Effector memory CD4-positive, alpha-beta T cell (primary cell): ENCODE measurements around the gene ZNF292.
"Not testable (repeated sequence)": the region's sequence is repeated elsewhere in the genome, so short reads cannot be mapped to it uniquely, and the experiment has no call there.

Experiments used
- DNase-seq, 3 donors: peaks; one replicate each; pipeline ENCODE4 v3.0.0-alpha.2; 2020
- H3K27ac ChIP-seq: 2 replicates; pipeline ENCODE4 v1.7.0; 2013; ENCODE audit warnings: mild to moderate bottlenecking, low read length, moderate library complexity; ENCODE audit not compliant: insufficient read depth, poor library complexity, severe bottlenecking
- H3K27me3 ChIP-seq: replicated peaks from 2 replicates; pipeline ENCODE4 v1.7.0; 2013; ENCODE audit warnings: mild to moderate bottlenecking, low read length; ENCODE audit not compliant: insufficient read depth, control insufficient read depth, poor library complexity, severe bottlenecking
- H3K36me3 ChIP-seq: 2 replicates; pipeline ENCODE4 v1.7.0; 2013; ENCODE audit warnings: mild to moderate bottlenecking, low read length, moderate library complexity; ENCODE audit not compliant: control insufficient read depth, insufficient read depth
- H3K4me1 ChIP-seq: 2 replicates; pipeline ENCODE4 v1.7.0; 2013; ENCODE audit warnings: low read length, mild to moderate bottlenecking; ENCODE audit not compliant: control insufficient read depth, insufficient read depth, poor library complexity, severe bottlenecking
- H3K4me3 ChIP-seq: 2 replicates; pipeline ENCODE4 v1.7.0; 2013; ENCODE audit warnings: low read length, low read depth, mild to moderate bottlenecking; ENCODE audit not compliant: insufficient read depth, poor library complexity, severe bottlenecking
- H3K9me3 ChIP-seq: 2 replicates; pipeline ENCODE4 v1.7.0; 2013; ENCODE audit warnings: mild to moderate bottlenecking, low read length, moderate library complexity; ENCODE audit not compliant: control insufficient read depth

The ZNF292 gene

GRCh38 chr6:87136963-87137362, 18.4 kb upstream of the ZNF292 start:
- DNase-seq, result no peak
- H3K27me3 ChIP-seq, result no peaks in the 10 kb centered on the region
- H3K4me1 ChIP-seq, result no peaks in the 10 kb centered on the region
- H3K4me3 ChIP-seq, result no peak overlapping the region
- no peaks in the 10 kb centered on the region for H3K36me3 ChIP-seq
- H3K27ac ChIP-seq, result no peak overlapping the region
- H3K9me3 ChIP-seq, result no peaks in the 10 kb centered on the region

DNA sequence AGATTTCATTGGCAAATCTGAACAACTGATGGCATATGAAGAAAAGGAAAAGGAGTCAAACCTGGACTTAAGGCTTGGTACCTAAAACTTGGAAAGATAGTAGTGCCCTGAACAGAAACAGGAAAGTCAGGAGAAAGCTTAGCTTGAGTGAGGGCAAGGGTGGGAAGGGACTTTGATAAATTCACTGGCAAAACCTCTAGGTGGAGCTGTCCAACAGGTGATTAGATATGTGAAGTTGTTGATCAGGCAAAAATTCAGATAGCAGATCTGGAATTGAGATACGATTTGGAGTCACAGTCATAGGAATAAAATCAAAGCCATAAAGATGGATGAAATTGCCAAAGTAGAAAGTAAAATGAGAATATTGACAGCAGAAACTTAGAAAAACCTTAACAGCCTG, 16.1 kb upstream of the ZNF292 start:
- Histone ChIP-seq H3K27me3 (no peaks in the 10 kb centered on the region), H3K4me1 (no peaks in the 10 kb centered on the region), H3K4me3 (no peak overlapping the region), H3K36me3 (no peaks in the 10 kb centered on the region), H3K9me3 (no peaks in the 10 kb centered on the region), H3K27ac (no peak overlapping the region)
- peak in 1 of 3 donors; percentile 30 for DNase-seq

- DNase-seq, H3K36me3 ChIP-seq, H3K27me3 ChIP-seq, H3K4me3 ChIP-seq, H3K27ac ChIP-seq, H3K4me1 ChIP-seq, H3K9me3 ChIP-seq: not testable (repeated sequence)
These were observed 15.4 kb upstream of the ZNF292 start for GRCh38 chr6:87139927-87140326.

GRCh38 chr6:87146363-87146762, 9.0 kb upstream of the ZNF292 start:
- no peak for DNase-seq
- Histone ChIP-seq H3K27ac (no peak overlapping the region), H3K4me1 (peaks cover under 1% of the 10 kb centered on the region)

DNA sequence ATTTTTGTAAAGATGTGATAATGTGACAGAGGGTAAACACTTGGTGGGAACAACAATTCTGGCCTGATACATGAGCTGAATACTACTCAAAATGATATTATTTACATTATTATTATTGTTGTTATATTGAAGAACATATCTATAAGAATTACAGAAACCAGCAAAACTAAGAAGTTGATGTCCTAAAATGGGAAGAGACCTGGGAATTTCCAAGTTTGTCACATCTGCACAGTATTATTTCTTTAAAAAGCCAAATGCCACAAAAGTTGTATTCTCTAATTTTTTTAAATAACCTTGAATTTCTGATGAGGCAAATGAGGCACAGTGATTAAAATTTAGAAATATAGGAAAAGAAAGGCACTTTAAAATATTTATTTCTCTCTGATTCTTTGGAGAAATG, 5.0 kb upstream of the ZNF292 start:
- Histone ChIP-seq H3K4me1 (peaks cover 16% of the 10 kb centered on the region), H3K27me3 (no peaks in the 10 kb centered on the region), H3K27ac (no peak overlapping the region), H3K4me3 (no peak overlapping the region), H3K36me3 (no peaks in the 10 kb centered on the region), H3K9me3 (no peaks in the 10 kb centered on the region)
- DNase-seq, result no peak

More at GRCh38 chr6:87146363-87146762, 9.0 kb upstream of the ZNF292 start:
- no peaks in the 10 kb centered on the region for H3K9me3 ChIP-seq
- H3K27me3 ChIP-seq, result no peaks in the 10 kb centered on the region
- H3K4me3 ChIP-seq, result no peak overlapping the region
- no peaks in the 10 kb centered on the region for H3K36me3 ChIP-seq

DNA sequence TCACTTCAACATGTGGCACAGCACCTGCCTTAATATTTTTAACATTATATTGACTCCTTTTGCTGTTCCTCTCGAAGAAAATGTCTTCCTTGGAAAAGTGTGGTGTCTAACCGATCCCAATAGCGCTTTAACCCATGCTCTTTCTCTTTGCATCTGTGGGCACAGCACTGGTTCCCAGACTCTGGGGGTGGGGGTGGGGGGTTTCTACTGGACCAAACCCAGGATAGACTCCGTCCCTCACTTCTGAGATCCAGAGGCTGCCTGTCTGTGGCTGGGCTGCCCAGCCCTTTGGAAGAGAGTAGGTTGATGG, 3.9 kb upstream of the ZNF292 start:
- no peaks in the 10 kb centered on the region for H3K9me3 ChIP-seq
- no peaks in the 10 kb centered on the region for H3K36me3 ChIP-seq
- DNase-seq, result no peak
- H3K27me3 ChIP-seq, result no peaks in the 10 kb centered on the region
- H3K4me1 ChIP-seq, result peaks cover 17% of the 10 kb centered on the region
- peak overlapping the region; percentile 52 for H3K4me3 ChIP-seq
- peak overlapping the region; percentile 69 for H3K27ac ChIP-seq

GRCh38 chr6:87151781-87152525, 3.4 kb upstream of the ZNF292 start:
- DNase-seq, result peak; percentile 25 to 48 (median 41)
- no peaks in the 10 kb centered on the region for H3K36me3 ChIP-seq
- no peaks in the 10 kb centered on the region for H3K9me3 ChIP-seq
- H3K27ac ChIP-seq, result peak overlapping the region; percentile 69
- no peaks in the 10 kb centered on the region for H3K27me3 ChIP-seq
- peak overlapping the region; percentile 52 for H3K4me3 ChIP-seq
- peaks cover 22% of the 10 kb centered on the region for H3K4me1 ChIP-seq

DNA sequence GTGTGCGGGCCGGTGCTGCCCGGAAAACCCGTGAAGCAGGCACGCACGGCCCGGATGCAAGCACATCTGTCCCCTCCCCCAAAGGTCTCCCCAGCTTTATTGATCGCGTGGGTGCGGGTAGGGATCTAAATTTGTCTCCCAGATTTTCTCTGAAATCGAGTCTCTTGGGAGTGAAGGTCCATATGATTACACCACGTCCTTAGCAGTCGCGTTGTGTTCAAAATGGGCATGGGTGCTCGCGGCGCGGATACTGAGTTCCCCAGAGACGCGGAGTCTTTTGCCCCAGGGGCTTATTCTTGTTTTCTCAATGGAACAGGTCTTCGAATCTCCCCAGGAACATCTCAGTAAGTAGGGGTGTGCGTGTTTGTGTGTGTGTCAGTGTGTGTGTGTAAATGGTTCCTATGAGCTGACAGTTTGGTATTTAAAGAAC, 2.8 kb upstream of the ZNF292 start:
- Histone ChIP-seq H3K4me1 (peaks cover 22% of the 10 kb centered on the region), H3K4me3 (peak overlapping the region; percentile 52), H3K36me3 (no peaks in the 10 kb centered on the region), H3K27ac (peak overlapping the region; percentile 69), H3K9me3 (no peaks in the 10 kb centered on the region), H3K27me3 (no peaks in the 10 kb centered on the region)
- DNase-seq, result no peak

- DNase-seq, result no peak
- peaks cover 22% of the 10 kb centered on the region for H3K4me1 ChIP-seq
- peak overlapping the region; percentile 85 for H3K4me3 ChIP-seq
- H3K27me3 ChIP-seq, result no peaks in the 10 kb centered on the region
- H3K27ac ChIP-seq, result peak overlapping the region; percentile 94
- no peaks in the 10 kb centered on the region for H3K36me3 ChIP-seq
- H3K9me3 ChIP-seq, result no peaks in the 10 kb centered on the region
These were observed 748 bp upstream of the ZNF292 start for GRCh38 chr6:87154641-87154992.

- no peaks in the 10 kb centered on the region for H3K36me3 ChIP-seq
- H3K27ac ChIP-seq, result peak overlapping the region; percentile 94
- H3K4me1 ChIP-seq, result peaks cover 22% of the 10 kb centered on the region
- no peaks in the 10 kb centered on the region for H3K27me3 ChIP-seq
- DNase-seq, result peak; percentile 61 to 65 (median 65)
- H3K9me3 ChIP-seq, result no peaks in the 10 kb centered on the region
- peak overlapping the region; percentile 85 for H3K4me3 ChIP-seq
These were observed 764 bp downstream of the ZNF292 start for GRCh38 chr6:87155842-87156815.
